NCI-H82 treated with DMSO at 0.1 percent for 48 hours (cell line): ENCODE results near the gene SCUBE3.
A peak's percentile ranks its signal among the peaks of the same experiment; 100 is the strongest.

Experiments
- DNase-seq: peaks from one replicate; lab custom pipeline; 2025; ENCODE audit not compliant: unreplicated experiment; lab: John Stamatoyannopoulos, UW

Gene SCUBE3

GRCh38 chr6:35238843-35239289 is 25.1 kb downstream of the SCUBE3 start:
- no peak for DNase-seq

DNA sequence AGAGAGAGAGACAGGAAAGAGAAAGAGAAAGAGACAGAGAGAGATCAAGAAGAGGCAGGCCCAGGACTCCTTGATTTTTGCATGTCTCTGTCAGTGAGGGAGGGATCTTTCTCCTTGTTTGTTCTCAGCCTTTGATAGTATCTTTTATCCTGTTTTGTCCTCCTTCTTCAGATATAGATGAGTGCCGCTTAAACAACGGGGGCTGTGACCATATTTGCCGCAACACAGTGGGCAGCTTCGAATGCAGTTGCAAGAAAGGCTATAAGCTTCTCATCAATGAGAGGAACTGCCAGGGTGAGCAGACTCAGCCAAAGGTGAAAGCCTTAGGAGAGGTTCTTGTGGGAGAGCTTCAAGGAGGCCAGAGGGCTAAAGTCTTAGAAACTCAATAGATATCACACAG is 25.8 kb downstream of the SCUBE3 start:
- DNase-seq, result no peak

- peak; percentile 35 for DNase-seq
These were observed 27.4 kb downstream of the SCUBE3 start for GRCh38 chr6:35240838-35241801.

GRCh38 chr6:35242486-35242885 is 28.7 kb downstream of the SCUBE3 start:
- DNase-seq, result no peak

GRCh38 chr6:35242906-35243305 is 29.1 kb downstream of the SCUBE3 start:
- no peak for DNase-seq

DNA sequence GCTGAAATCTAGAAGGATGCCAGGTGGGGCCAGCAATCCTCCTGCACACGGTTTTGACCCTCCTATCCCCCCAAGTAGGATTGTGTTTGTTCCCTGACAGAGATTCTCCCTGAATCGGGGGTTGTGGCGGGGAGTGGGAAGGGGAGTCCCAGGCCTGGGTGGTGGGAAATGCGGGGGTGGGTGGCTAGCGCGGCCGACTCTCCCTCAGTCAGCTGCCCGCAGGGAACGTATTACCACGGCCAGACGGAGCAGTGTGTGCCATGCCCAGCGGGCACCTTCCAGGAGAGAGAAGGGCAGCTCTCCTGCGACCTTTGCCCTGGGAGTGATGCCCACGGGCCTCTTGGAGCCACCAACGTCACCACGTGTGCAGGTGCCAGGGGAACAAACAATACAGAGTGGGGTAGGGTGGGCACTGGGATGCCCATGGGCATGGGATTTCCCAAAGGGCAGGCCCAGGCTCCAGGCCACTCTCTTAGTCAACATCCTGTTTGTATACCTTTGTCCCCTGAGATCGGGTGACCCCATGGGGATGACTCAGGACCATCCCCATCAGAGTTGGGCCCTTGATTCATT is 29.7 kb downstream of the SCUBE3 start:
- no peak for DNase-seq

DNA sequence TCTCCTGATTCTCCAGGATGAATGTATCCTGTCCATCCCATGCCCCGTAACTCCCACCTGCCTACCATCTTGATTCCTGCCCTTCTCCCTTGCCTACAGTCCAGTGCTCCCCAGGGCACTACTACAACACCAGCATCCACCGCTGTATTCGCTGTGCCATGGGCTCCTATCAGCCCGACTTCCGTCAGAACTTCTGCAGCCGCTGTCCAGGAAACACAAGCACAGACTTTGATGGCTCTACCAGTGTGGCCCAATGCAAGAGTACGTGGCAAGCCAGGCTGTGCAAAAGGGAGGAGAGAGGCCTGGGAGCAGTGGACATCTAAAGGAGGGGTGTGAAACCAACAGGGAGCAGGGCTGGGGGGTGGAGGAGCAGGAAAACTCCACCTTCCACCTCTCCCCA is 30.8 kb downstream of the SCUBE3 start:
- DNase-seq, result no peak

DNA sequence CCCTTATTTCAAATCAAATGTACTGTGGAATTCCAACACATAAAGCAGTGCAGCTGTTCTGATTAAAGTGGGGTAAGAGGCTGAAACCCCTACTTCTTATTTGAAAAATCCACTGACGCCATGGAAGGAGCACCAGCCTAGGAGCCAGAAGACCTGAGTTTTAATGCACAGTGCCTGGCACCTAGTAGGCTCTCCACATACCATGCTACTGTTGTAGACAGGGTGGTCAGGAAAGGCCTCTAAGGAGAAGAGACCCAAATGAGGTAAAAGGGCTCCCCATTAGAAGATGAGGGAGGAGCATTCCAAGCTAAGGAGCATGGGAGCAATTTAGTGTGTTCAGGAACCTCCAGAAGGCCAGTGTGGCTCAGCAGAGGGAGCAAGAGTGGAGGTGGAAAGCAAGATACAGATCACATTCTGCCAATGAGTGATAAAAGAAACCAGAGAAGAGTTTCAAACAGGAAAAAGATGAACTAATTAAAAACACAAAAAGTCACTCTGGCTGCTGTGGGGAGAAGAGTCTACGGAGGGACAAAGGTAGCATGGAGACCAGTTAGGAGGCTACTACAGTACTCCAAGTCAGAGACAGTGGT is 34.0 kb downstream of the SCUBE3 start:
- DNase-seq, result no peak

DNA sequence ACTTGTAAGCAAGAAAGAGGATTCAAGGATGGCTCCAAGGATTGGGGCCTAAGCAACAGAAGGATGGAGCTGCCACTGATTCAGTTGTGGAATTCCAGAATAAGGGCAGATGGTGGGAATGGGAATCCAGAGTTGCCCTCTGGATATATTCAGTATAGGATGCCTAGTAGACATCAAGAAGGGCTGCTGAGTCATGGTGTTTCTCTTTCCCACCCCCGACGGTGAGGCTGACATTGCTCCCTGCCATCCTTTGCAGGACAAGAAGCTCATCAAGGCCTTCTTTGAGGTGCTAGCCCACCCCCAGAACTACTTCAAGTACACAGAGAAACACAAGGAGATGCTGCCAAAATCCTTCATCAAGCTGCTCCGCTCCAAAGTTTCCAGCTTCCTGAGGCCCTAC is 34.5 kb downstream of the SCUBE3 start:
- no peak for DNase-seq

DNA sequence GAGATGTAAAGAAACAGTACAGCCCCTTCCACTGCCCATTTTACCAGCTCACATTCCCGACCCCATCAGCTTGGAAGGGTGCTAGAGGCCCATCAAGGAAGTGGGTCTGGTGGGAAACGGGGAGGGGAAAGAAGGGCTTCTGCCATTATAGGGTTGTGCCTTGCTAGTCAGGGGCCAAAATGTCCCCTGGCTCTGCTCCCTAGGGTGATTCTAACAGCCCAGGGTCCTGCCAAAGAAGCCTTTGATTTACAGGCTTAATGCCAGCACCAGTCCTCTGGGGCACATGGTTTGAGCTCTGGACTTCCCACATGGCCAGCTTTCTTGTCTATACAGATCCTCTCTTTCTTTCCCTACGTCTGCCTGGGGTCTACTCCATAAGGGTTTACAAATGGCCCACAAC is 35.2 kb downstream of the SCUBE3 start:
- no peak for DNase-seq

- no peak for DNase-seq
These were observed 38.2 kb downstream of the SCUBE3 start for GRCh38 chr6:35251949-35252348.

- DNase-seq, result no peak
These were observed 39.5 kb downstream of the SCUBE3 start for GRCh38 chr6:35253249-35253648.

DNA sequence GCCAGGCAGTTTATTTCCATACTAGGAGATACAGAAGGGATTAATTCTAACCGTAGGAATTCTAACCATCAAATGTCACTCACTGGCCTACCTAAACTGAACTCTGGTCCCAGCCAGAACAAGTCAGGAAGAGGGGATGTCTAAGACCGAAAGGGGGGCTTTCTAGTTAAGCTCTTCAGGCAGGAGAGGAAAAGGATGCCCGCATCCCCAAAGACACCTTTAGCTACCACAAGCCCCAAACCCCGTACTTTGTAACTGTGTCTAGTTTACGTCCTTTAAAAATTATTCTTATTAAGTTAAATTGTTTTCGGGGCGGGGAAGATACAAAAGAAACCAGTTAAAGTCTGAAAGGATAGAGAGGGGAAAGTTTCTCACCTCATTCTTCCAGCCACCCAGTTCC is 44.6 kb downstream of the SCUBE3 start:
- DNase-seq, result no peak

GRCh38 chr6:35258858-35259193 is 45.1 kb downstream of the SCUBE3 start:
- DNase-seq, result no peak

GRCh38 chr6:35259194-35259947 is 45.6 kb downstream of the SCUBE3 start, which contains the start of gene ZNF76:
TSS of gene ZNF76 (plus strand) at chr6:35259735. CDS start at chr6:35281152, 21,417 bp downstream.
- peak; percentile 81 for DNase-seq

GRCh38 chr6:35259948-35260590 is 46.3 kb downstream of the SCUBE3 start:
- peak; percentile 23 for DNase-seq

DNA sequence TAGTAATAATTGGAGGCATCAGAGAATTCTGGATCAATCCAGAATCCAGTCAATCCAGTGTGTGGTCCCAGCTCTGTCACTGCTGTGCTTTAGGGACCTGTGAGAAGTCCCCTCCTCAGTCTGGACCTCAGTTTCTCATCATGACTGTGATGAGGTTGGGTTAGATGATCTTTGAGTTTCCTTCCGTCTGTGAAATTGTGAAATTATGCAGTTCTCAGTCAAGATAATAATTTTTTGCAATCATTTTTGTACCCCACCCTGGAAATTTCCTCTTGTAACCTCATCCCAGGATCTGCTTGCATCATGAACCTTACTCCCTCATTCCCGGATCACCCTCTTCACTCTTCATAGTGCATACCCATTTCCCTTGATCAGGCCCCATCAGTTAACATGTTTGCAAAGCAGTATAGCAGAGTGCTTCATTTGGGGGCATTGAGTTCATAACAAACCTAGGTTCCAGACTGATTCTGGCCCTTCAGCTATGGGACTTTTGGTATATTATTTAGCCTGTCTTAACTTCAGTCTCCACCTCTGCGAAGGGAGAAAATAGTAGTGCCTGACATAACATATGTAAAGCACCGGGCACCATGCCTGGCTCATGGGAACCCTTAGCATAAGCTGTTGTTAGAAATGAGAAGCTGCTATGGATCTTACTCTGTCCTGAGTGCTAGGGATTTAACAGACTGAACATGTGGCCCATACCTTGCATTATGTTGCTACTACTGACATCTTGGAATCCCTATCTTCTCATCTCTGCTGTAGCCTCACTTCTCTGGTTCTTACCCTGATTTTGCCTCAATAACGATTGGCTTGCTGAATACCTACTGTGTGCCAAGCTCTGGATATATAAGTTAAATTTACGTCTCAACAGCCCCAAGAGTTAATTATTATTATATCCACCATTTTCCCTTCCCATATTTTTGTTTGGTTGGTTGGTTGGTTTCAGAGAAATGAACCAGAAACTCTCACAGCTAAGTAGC is 47.1 kb downstream of the SCUBE3 start:
- DNase-seq, result peak; percentile 35

DNA sequence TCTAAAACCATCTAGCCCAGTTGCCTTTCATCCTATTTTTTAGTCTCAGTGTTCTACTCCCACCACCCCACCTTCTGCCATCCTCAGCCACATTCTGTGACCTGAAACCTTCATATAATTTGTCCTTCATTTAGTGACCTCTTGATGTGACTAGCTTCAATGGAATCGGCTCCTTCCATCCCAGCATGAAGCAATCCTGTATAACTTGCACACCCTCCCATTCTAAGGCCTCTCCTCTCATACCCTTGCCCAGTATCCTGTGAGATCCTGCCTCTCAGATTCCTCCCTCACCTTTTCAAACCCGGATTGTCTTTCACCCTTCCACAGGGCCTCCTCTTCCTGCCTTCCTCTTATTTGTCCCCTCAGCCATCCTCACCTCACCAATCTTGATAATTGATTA is 48.8 kb downstream of the SCUBE3 start:
- DNase-seq, result no peak

- no peak for DNase-seq
These were observed 51.0 kb downstream of the SCUBE3 start for GRCh38 chr6:35264550-35265274.
